Measurements from ENCODE around the gene HSPA1B.
A peak's percentile ranks its signal among the peaks of the same experiment; 100 is the strongest.
"Not testable (repeated sequence)": the region's sequence is repeated elsewhere in the genome, so short reads cannot be mapped to it uniquely, and the experiment has no call there.

HSPA1B gene

DNA sequence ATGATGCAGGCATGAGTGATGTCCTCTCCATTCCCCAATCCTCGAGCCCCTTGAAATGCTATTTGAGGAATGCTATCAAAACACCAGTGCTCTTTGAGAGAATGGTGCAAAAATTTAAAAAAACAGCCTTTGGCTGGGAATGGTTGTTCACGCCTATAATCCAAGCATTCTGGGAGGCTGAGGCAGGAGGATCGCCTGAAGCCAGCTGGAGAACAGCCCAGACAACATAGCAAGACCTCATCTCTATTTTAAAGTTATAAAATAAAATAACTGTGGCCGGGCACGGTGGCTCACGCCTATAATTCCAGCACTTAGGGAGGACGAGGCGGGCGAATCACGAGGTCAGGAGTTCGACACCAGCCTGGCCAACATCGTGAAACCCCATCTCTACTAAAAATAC is 27.8 kb upstream of the HSPA1B start:
- DNase-seq (ENCODE audit: low read depth), result no peak

DNA sequence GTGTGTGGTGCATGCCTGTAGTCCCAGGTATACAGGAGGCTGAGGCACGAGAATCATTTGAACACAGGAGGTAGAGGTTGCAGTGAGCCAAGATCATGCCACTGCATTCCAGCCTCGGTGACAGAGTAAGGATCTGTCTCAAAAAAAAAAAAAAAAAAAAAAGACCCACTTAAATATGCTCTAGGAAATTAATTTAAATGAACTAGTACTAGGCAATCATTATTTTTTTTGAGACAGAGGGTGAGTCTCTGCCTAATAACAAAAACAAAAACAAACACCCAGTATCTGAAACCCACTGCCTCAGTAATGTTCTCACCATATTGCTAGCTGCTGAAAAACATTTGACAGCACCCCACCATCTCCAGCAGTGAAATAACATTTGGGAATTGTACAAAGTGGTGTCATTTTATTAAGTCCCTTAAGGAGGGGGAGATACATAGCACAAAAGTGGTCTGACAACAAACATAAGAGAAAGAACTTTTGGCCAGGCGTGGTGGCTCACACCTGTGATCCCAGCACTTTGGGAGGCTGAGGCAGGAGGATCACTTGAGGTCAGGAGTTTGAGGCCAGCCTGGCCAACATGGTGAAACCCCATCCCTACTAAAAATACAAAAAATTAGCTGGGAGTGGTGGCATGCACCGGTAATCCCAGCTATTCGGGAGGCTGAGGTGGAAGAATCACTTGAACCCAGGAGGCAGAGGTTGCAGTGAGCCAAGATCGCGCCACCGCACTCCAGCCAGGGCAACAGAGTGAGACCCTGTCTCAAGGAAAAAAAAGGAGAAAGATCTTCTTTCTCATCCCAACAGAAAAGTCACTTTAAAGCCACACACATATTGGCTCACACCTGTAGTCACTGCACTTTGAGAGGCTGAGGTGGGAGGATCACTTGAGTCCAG is 26.3 kb upstream of the HSPA1B start:
- not testable (repeated sequence) for DNase-seq (ENCODE audit: low read depth)

DNA sequence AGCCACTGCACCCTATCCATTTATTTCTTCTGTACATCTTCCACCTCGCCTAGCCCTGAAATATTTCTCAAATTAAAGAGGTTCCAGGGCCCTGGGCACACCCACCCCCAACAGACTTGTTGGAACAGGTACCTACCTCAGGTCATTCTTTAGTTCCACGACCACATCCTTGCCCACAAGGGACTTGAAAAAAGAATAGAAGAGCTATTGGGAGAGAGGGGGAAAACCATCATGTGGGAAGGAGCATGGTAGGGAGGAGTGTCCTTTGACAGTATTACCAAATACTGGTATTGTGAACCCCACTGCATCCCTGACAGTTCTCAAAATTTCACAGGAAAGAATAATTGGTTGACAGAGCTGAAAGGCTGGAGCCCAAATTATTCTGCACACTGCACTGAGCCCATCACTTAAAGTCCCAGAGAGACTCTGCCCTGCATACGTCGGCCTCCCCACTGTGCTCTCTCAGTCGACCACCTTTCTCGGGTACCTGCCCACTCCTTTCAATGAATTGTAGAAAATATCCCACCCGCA is 21.5 kb upstream of the HSPA1B start:
- no peak for DNase-seq (ENCODE audit: low read depth)

- peak; percentile 92 for DNase-seq (ENCODE audit: low read depth)
These were observed 20.9 kb upstream of the HSPA1B start, which contains the start of gene LSM2 for GRCh38 chr6:31806470-31807272. Gene LSM2, minus strand, starts transcription at chr6:31806966. Its CDS starts 209 bp downstream, at chr6:31806757.

DNA sequence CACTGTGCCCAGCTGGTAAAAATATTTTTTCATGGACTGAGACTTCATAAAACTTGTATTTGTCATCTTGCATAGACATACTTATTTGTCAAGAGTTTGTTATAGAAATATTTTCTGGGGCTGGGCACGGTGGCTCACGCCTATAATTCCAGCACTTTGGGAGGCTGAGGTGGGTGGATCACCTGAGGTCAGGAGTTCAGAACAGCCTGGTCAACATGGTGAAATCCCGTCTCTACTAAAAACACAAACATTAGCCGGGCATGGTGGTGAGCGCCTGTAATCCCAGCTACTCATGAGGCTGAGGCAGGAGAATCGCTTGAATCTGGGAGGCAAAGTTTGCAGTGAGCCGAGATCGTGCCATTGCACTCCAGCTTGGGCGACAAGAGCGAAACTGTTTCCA is 18.9 kb upstream of the HSPA1B start:
- DNase-seq (ENCODE audit: low read depth), result not testable (repeated sequence)

DNA sequence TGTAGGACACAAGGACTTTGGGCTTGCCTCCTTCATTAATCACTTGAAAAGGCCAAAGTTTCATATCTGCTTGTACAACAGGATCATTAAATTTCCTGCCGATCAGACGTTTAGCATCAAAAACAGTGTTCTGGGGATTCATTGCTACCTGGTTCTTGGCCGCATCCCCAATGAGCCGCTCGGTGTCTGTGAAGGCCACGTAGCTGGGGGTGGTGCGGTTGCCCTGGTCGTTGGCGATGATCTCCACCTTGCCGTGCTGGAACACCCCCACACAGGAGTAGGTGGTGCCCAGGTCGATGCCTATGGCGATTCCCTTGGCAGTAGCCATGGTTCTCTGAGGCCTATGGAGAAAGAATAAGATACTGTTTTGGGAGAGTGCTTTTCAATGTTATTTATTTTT is 15.9 kb upstream of the HSPA1B start:
- DNase-seq (ENCODE audit: low read depth), result no peak

DNA sequence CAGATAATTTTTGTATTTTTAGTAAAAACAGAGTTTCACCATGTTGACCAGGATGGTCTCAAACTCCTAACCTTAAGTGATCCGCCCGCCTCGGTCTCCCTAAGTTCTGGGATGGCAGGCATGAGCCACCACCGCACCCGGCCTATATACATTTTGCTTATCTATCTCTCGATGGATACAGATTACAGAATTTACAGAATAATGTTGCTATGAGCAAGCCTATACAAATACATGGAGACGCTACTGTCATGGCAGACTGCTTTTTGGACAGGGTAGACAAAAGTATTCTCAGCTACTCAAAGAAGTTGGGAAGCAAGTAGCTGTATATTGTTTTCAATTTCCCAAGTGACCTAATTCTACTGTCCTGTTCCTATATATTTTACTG is 14.1 kb upstream of the HSPA1B start:
- no peak for DNase-seq (ENCODE audit: low read depth)

- DNase-seq (ENCODE audit: low read depth), result peak; percentile 95
These were observed 12.9 kb upstream of the HSPA1B start for GRCh38 chr6:31814677-31815024.

DNA sequence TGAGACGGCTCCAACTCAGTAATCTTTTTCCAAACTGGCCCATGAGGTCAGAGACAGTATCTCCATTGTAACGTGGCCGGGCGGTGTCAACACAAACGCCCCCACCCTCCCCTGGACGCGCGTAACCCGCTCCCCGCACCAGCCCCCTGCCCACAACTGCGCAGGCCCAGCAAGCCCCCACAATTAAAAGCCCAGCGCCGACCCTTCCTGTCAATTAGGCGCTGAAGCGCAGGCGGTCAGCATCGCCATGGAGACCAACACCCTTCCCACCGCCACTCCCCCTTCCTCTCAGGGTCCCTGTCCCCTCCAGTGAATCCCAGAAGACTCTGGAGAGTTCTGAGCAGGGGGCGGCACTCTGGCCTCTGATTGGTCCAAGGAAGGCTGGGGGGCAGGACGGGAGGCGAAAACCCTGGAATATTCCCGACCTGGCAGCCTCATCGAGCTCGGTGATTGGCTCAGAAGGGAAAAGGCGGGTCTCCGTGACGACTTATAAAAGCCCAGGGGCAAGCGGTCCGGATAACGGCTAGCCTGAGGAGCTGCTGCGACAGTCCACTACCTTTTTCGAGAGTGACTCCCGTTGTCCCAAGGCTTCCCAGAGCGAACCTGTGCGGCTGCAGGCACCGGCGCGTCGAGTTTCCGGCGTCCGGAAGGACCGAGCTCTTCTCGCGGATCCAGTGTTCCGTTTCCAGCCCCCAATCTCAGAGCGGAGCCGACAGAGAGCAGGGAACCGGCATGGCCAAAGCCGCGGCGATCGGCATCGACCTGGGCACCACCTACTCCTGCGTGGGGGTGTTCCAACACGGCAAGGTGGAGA is 12.3 kb upstream of the HSPA1B start, which contains the start of the genes HSPA1A and HSPA1L:
HSPA1A (plus strand) TSS at position 519 of the 814 bp plus-strand sequence; CDS start at position 733, 214 bp downstream.
HSPA1L (minus strand) TSS at position 259 of the 814 bp plus-strand sequence. CDS start 3,311 bp downstream, outside the sequence.
- no peak for DNase-seq (ENCODE audit: low read depth)

DNA sequence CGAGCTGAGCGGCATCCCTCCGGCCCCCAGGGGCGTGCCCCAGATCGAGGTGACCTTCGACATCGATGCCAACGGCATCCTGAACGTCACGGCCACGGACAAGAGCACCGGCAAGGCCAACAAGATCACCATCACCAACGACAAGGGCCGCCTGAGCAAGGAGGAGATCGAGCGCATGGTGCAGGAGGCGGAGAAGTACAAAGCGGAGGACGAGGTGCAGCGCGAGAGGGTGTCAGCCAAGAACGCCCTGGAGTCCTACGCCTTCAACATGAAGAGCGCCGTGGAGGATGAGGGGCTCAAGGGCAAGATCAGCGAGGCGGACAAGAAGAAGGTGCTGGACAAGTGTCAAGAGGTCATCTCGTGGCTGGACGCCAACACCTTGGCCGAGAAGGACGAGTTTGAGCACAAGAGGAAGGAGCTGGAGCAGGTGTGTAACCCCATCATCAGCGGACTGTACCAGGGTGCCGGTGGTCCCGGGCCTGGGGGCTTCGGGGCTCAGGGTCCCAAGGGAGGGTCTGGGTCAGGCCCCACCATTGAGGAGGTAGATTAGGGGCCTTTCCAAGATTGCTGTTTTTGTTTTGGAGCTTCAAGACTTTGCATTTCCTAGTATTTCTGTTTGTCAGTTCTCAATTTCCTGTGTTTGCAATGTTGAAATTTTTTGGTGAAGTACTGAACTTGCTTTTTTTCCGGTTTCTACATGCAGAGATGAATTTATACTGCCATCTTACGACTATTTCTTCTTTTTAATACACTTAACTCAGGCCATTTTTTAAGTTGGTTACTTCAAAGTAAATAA is 10.2 kb upstream of the HSPA1B start:
- not testable (repeated sequence) for DNase-seq (ENCODE audit: low read depth)

DNA sequence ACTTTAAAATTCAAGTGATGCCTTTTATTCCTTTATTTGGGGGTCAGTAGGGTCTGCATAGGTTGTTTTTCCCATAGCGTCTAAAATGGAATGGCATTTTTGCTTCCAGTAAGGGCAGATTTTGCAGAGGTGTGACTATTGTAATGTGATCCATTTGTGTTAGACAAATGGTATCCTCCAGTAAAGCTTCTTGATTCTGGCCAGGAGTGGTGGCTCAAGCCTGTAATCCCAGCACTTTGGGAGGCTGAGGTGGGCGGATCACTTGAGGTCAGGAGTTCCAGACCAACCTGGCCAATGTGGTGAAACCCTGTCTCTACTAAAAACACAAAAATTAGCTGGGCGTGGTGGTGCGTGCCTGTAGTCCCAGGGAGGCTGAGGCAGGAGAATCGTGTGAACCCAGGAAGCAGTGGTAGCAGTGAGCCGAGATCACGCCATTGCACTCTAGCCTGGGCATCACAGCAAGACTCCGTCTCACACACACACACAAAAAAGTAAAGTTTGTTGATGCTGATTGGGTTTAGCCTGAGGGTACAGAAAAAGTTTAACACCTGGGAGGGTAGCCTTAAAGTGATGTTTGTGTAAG is 9.5 kb upstream of the HSPA1B start:
- DNase-seq (ENCODE audit: low read depth), result not testable (repeated sequence)

DNA sequence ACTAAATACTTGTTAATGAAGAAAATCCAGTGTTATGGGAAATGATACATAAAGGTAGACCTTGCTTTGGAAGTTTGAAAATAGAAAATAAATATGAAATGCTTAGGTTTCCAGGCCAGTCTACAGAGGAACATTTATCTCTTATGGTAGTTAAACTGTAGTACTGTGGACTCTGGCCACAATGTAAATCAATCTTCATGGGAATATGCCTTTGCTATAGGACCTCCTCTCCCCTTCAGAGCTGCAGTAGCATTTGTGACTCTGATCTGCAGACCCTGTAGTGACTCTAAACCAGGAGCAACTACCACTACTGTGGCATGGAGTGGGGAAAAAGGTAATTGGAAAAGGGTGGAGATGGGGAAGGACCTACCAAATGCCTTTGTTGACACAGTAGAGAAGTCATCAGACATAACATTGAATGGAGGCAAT is 7.7 kb upstream of the HSPA1B start:
- DNase-seq (ENCODE audit: low read depth), result no peak

- DNase-seq (ENCODE audit: low read depth), result not testable (repeated sequence)
These were observed 7.1 kb upstream of the HSPA1B start for GRCh38 chr6:31820399-31820798.

GRCh38 chr6:31821301-31822035 is 6.1 kb upstream of the HSPA1B start:
- no peak for DNase-seq (ENCODE audit: low read depth)

- DNase-seq (ENCODE audit: low read depth), result no peak
These were observed 5.3 kb upstream of the HSPA1B start for GRCh38 chr6:31822036-31822821.

- not testable (repeated sequence) for DNase-seq (ENCODE audit: low read depth)
These were observed 3.8 kb upstream of the HSPA1B start for GRCh38 chr6:31823592-31824196.

DNA sequence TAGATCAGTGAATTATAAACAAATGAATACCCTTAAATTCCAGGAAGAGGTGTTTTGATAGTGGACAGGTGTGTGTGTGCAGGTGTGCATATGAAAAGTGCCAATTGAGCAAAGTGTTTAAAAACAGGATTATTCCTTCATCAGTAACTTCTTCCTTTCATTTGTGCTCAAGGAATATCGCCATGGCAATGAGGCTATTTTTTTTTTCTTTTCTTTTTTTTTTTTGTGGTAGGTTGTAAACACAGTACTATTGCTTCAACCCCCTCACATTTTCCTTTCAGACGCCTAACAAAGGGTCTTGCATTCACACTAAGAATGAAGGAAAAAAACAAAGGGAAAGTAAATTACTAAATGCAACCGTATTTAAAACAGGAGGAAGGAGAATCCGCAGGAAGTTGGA is 2.0 kb upstream of the HSPA1B start:
- DNase-seq (ENCODE audit: low read depth), result no peak

DNA sequence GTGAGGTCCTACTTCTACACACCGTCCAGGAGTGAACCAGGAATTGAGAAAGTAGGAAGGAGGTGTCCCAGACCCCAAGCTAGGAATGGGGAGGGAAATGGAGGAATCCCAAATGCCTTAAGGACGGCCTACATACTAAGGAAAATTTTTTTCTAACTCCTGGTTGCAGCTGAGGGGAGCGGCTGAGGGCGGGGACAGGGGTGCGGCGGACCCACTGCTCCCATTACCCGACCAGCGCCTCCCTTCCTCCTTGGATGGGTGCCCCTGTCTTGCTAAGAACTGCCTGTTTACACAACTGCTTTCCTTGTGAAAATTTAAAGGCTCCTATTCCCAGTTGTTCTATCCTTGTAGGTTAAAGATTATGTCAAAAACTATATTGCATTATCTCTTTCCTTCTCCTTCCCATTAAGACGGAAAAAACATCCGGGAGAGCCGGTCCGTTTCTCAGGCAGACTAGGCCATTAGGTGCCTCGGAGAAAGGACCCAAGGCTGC is 699 bp upstream of the HSPA1B start:
- no peak for DNase-seq (ENCODE audit: low read depth)
